Stimulated activated CD4-positive, alpha-beta T cell treated with anti-CD3 and anti-CD28 coated beads, TNF-alpha, amount 100 ng/mL, for 4 hours (primary cell): Measurements from ENCODE around the gene PCARE.

Experiments used
- DNase-seq, 3 experiments: peaks; one replicate each; pipeline ENCODE4 v3.0.0-alpha.2; 2020; ENCODE audit warnings: low read depth in 3 of 3

Gene PCARE

GRCh38 chr2:29035016-29035745 is 39.1 kb downstream of the PCARE start:
- DNase-seq = no peak

GRCh38 chr2:29033656-29034055 is 40.7 kb downstream of the PCARE start:
- DNase-seq = no peak

GRCh38 chr2:29033172-29033571 is 41.2 kb downstream of the PCARE start:
- no peak for DNase-seq

- no peak for DNase-seq
These were observed 42.1 kb downstream of the PCARE start for GRCh38 chr2:29032189-29032588.

DNA sequence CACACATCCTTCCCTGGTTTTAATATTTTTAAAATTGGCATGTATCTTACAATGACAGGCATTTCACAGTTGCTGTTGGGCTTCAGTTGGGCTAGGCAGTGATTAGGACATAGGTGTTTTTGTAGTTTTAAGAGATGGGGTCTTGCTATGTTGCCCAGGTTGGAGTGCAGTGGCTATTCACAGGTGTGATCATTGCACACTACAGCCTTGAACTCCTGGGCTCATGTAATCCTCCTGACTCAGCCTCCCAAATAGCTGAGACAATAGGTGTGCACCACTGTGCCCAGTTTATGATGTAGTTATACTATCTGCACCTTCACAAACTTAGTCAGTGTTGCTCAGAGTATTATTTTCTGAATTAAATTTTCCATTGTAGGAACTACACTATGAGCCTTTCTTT is 43.3 kb downstream of the PCARE start:
- DNase-seq = no peak

- DNase-seq = no peak
These were observed 48.6 kb downstream of the PCARE start for GRCh38 chr2:29025711-29026110.

DNA sequence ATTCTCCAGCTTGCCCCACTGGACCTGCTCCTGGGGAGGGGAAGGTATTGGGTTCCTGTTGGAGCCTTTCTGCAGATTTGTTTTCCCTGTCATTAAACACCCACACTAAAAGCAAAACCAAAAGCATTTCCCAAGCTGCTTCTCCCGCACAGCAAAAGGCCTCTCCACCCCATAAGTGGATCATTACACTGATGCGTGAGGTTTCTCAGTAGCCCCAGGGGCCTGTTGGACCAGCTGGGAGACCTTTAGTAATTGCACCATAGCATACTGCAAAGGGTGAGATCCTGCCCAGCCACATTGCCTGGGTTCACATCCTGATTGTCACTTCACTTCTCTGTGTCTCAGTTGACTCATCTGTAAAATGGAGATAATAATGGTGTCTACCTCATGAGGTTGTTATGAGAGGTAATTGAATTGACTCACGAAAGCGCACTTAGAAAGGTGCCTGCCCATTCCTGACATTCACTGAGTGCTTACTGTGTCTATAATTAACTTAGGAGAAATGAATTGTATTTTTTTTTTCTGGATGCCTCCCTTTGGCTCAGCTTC is 49.4 kb downstream of the PCARE start:
- no peak for DNase-seq

DNA sequence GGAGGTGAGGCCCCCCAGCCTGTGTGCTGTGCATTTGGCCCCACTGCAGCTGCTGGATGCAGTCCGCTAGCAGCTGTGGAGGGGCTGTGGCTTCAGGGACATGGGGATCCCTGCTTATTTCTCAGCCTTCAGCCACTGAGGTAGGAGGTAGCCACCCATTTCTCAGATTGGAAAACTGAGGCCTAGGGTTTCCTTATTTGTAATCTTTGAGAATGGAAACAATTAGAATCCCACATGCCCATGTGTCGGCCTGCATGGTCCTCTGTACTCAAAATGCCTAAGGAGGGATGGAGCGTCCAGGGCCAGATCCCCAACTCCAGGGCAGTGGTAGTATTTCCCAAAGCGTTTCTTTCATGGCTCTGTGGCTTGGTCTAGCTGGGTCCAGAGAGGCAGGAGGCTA is 51.1 kb downstream of the PCARE start:
- no peak for DNase-seq

DNA sequence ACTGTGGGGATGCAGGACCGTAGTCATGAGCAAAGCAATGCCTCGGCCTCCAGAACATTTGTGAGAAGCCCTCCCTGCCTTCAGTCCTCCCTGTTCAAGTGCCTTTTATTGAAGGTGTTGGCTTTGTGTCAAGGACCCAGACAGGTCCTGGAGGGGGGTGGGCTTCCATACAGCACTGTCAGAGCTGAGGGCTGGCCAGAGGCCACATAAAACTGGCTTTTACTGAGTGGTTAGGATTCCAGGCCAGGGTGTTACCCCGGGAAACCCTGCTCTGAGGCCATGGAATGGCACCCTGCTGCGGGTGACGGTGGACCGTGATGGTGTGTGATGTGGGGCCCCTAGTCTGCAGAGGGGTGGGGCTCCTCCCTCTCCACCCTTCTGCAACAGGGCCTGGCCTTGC is 51.6 kb downstream of the PCARE start:
- no peak for DNase-seq

DNA sequence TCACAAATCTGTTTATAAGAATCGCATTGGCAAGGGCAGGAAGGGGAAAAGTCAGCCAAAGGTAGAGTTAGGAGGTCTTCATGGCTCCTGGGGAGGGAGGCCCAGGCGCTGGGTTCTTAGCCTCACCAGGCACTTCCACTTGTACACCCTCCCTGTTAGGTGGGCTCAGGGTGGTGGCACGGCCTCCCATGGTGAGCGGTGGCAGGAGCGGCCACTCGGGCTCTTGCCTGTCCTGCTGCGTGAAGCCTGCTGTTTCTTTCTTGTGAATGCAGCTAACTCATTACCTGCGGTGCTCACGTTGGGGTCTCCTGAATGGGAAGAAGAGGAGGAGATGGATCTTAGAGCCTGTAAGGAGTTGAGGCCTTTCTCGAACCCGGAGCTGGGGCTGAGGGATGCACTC is 52.4 kb downstream of the PCARE start:
- no peak for DNase-seq

- DNase-seq = no peak
These were observed 56.4 kb downstream of the PCARE start for GRCh38 chr2:29017716-29018435.

DNA sequence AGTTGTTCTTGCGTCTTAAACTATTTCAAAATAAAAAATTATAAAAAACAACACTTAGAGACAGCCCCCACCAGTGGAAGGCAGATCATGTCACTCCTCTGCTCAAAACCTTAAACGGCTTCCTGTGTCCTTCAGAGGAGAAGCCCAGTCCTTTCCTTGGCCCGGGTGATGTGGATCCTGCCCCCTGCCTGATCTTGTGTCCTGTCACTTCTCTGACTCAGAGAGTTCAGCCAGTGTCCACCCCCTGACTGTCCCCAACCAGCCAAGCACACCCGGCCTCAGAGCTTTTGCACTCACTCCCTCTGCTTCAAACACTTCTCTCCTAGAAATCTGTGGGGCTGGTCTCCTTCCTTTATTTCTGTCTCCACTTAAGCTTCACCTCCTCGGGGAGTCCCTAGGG is 57.8 kb downstream of the PCARE start:
- no peak for DNase-seq

- no peak for DNase-seq
These were observed 58.4 kb downstream of the PCARE start for GRCh38 chr2:29015701-29016470.

DNA sequence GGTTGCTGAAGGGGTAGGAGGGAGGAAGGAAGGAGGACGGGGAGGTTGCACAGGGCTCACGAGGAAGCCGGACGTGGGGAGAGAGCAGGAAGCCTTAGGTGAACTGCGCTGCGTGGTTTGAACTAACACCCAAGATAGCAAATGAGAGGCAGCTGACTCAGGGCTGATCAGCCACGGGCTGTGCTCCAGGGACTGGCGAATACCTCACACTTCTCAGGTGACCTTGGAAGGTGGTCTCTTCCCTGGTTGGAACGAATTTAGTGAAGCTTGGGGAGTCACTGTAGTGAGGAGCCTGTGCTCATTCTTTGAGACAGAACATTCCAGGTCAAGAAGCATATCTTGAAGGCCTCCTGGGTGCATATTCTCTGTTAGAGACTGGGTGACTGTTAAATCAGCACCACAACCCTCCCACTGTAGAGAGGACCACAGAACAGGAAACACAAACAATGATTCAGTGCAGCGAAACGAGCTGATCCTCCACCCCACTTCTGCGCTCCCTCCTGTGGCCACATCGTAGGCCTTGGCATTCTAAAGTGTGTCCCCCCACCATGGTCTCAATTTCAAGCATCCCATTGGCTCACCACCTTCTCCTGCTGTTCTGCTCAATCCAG is 59.4 kb downstream of the PCARE start:
- peak; percentile 34 to 50 (median 41) for DNase-seq

- DNase-seq = peak in 1 of 3 experiments; percentile 23
These were observed 60.0 kb downstream of the PCARE start for GRCh38 chr2:29014331-29014730.

DNA sequence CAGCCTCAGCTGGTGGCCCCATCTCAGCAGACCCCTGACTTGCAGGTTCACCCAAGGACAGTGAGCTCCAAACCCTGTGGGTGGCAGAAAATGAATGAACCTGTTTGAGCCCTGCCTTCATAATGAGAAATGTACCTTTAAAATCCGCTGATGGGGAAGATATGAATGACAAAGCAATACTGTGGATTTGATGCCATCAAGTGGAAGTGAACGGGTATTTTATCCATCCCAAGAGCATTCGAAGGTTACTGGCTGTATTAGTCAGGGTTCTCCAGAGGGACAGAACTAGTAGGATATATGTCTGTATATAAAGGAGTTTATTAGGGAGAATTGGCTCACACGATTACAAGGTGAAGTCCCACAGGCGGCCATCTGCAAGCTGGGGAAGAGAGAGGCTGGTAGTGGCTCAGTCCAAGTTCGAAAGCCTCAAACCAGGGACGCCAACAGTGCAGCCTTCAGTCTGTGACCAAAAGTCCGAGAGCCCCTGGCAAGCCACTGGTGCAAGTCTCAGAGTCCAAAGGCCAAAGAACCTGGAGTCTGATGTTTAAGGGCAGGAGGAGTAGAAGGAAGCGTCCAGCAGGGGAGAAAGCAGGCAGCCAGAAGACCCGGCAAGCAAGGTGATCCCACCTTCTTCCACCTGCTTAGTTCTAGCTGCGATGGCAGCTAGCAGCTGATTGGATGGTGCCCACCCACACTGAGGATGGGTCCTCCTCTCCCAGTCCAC is 61.1 kb downstream of the PCARE start:
- DNase-seq = no peak

DNA sequence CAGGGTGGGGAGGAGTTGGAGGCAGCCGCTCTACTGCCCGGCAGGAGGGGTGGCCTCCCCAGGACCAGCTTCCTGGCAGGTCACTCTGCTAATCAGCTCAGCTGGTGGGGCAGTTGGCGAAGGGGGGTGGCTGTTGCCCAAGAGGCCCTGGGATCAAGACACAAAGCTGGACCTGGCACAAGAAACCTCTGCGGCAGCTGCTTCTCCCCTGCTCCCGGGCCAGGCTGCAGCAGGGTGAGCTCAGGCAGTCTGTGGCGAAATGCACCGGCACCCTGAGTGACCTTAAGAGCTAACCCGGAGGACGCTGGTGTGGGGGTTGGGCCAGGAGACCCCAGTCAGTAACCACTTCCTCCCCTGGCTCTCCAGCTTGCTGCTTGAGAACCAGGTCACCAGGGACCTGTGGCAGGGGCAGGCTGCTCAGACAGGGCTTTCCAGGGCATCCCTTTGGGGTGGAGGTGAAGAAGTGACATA is 62.1 kb downstream of the PCARE start:
- DNase-seq = no peak
